C4-2B (cell line): ENCODE data around the gene CCDC112.

Experiments used
- H3K27ac ChIP-seq: fragments of 450-650 bp; 2 replicates; pipeline ENCODE4 v1.5.1; 2017
- ZFX ChIP-seq: fragments of 450-650 bp; IDR thresholded peaks from 2 replicates; pipeline ENCODE4 v1.6.1; 2017
- TF ChIP-seq, protein P1 (sequence below): fragments of 450-650 bp; conservative IDR thresholded peaks from 2 replicates; pipeline ENCODE4 v1.5.1; 2017; ENCODE audit warnings: mild to moderate bottlenecking

The CCDC112 gene

DNA sequence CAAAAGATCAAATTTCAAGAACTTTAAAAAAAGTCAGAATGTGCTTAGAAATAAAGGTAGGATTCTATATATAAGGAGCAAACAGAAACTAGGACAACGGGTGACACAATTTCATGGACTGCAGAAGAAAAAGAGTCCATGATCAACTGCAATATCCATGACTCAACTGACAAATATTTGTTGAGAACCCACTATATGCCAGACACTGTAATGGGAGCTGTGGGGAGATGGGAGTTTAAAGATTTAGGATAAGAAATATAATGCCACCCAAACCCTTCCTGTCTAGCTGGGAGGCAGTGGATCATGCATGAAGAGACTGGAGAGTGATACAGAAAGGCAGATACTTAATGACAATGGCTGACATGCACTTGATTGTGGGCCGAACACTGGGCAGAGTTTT, 27.6 kb upstream of the CCDC112 start:
- no peak for TF ChIP-seq ZFX

DNA sequence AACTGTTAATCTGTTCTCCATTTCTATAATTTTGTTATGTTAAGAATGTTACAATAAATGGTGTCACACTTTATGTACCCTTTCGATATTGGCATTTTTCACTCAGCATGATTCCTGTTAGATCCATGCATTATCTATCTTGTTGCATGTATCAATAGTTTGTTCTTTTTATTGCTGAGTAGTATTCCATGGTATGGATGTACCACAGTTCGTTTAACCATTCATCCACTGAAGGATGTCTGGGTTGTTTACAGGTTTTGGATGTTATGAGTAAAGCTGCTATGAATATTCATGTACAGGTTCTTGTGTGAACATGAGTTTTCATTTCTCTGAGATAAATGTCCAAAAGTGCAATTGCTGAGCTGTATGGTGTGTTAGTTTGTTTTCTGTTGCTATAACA, 26.3 kb upstream of the CCDC112 start:
- TF ChIP-seq ZFX = no peak
- TF ChIP-seq, protein P1, sequence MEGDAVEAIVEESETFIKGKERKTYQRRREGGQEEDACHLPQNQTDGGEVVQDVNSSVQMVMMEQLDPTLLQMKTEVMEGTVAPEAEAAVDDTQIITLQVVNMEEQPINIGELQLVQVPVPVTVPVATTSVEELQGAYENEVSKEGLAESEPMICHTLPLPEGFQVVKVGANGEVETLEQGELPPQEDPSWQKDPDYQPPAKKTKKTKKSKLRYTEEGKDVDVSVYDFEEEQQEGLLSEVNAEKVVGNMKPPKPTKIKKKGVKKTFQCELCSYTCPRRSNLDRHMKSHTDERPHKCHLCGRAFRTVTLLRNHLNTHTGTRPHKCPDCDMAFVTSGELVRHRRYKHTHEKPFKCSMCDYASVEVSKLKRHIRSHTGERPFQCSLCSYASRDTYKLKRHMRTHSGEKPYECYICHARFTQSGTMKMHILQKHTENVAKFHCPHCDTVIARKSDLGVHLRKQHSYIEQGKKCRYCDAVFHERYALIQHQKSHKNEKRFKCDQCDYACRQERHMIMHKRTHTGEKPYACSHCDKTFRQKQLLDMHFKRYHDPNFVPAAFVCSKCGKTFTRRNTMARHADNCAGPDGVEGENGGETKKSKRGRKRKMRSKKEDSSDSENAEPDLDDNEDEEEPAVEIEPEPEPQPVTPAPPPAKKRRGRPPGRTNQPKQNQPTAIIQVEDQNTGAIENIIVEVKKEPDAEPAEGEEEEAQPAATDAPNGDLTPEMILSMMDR = no peak
- no peak overlapping the region for H3K27ac ChIP-seq

More for the DNA sequence above, 27.6 kb upstream of the CCDC112 start:
- no peak overlapping the region for H3K27ac ChIP-seq

DNA sequence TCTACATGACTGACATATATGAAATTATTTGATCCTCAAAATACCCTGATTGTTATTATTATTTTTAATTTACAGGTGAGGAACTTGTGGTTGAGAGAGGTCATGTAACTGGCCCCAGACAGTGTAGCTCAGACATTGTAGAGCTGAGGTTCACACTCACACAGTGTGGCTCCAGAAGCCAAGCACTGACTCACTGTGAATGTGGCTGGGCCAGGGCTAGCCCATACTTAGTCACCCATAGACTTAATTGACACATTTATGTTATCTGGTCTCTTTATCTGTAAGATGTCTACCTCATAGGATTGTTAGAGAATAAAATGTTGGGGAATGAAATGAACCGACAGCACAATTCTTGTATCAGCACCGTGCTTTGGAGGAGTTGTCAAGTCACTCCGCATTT, 24.9 kb upstream of the CCDC112 start:
- H3K27ac ChIP-seq = no peak overlapping the region
- no peak for TF ChIP-seq ZFX
- TF ChIP-seq, protein P1 = no peak

DNA sequence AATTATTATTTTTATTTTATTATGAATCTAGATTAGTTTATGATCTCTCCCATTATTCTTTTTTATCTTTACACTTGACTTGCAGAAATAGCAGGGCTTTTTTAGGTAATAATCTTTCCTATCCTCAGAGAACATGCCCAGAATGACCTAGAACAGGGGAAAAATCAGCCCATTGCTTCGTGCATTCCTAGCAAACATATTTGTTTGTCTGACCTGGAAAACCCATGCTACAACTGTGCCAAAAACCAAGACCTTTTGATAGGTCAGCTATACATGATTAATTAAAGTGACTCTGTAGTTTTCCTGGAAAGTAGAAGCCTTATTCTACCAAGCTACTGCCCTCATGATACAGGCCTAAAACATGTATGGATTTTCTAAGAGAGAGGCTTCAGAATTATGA, 24.1 kb upstream of the CCDC112 start:
- no peak overlapping the region for H3K27ac ChIP-seq
- TF ChIP-seq, protein P1 = no peak
- TF ChIP-seq ZFX = no peak

DNA sequence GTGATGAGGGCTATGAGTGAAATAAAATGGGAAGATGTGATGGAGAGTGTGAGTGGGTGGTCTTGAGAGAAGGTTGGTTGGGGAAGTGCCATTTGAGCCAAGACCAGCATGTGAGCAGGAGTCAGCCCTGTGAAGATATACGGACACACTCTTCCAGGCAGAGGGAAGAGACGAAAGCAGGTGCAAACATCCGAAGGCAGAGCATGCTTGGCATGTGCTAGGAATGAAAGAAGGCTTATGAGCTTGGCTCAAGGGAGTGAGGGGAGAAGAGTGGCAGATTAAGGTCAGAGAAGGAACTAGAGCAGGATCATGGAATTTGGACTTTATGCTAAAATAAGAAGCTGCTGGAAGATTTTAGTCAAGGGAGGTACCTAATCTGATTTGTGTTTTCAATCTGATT, 23.6 kb upstream of the CCDC112 start:
- no peak overlapping the region for H3K27ac ChIP-seq
- TF ChIP-seq, protein P1 = no peak
- no peak for TF ChIP-seq ZFX

DNA sequence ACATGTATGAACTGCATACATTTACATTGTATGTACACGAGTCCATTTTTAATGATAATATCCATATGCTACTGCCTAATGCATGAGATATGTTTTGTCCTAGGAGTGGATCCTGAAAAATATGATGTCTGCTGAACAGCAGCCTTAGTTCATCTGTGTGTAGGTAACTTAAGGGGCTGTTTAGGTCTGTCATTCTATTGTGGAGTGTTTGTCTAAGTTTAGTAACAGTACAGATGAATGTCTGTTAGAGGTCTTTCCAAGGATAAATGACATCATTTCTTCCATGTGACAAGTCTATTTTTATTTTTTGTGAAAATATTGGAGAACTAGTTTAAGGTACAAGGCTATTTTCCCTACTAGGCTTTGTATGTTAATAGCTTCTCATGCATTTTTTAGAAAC, 22.6 kb upstream of the CCDC112 start:
- TF ChIP-seq, protein P1 = no peak
- TF ChIP-seq ZFX = no peak
- H3K27ac ChIP-seq = no peak overlapping the region

DNA sequence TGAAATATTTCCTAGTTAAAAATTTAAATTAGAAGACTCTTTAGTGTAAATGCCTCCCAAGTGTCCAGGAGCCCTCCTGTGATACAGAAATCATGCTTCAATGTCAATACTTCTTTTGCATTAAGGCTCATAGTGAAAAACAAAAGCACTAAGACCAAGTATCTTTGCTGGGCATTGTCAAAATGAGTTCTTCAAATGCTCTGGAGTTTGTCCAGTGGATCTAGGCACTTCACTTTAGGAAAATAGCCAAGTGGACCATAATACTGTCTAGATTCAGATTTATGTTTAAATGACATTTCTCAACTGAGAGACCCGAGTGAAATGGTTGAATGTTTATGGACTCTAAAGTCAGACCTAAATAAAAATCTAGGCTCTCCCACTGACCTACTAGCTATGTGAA, 21.3 kb upstream of the CCDC112 start:
- TF ChIP-seq, protein P1 = no peak
- TF ChIP-seq ZFX = no peak
- no peak overlapping the region for H3K27ac ChIP-seq

DNA sequence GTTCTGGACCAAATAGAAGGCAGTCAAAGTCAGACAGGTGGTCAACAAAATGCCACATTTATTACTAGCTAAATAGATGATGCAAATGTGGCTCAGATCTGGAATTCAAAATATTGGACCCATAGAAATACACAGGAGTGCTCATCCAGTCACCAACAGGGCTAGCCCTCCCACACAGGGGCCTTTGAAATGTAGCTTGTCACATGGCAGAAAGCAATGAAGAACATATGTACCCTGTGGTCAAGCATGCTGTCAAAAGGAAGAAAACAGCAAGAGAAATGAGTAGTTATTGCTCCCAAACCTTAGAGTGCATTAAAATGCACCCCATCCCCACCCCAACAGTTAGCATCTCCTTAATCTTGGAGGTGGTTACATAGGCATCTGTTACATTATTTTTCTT, 20.9 kb upstream of the CCDC112 start:
- H3K27ac ChIP-seq = no peak overlapping the region
- TF ChIP-seq ZFX = no peak
- TF ChIP-seq, protein P1 = no peak
